GM18511 (cell line): ENCODE data around the gene ETV4.
A peak's percentile ranks its signal among the peaks of the same experiment; 100 is the strongest.
"Not testable (repeated sequence)": the region's sequence is repeated elsewhere in the genome, so short reads cannot be mapped to it uniquely, and the experiment has no call there.

Experiments
- ATAC-seq: cut with Tn5 transposase; IDR thresholded peaks from one replicate; pipeline ENCODE4 v1.9.1; 2021; ENCODE audit warnings: mild to moderate bottlenecking, moderate library complexity; ENCODE audit not compliant: unreplicated experiment

ETV4 gene

DNA sequence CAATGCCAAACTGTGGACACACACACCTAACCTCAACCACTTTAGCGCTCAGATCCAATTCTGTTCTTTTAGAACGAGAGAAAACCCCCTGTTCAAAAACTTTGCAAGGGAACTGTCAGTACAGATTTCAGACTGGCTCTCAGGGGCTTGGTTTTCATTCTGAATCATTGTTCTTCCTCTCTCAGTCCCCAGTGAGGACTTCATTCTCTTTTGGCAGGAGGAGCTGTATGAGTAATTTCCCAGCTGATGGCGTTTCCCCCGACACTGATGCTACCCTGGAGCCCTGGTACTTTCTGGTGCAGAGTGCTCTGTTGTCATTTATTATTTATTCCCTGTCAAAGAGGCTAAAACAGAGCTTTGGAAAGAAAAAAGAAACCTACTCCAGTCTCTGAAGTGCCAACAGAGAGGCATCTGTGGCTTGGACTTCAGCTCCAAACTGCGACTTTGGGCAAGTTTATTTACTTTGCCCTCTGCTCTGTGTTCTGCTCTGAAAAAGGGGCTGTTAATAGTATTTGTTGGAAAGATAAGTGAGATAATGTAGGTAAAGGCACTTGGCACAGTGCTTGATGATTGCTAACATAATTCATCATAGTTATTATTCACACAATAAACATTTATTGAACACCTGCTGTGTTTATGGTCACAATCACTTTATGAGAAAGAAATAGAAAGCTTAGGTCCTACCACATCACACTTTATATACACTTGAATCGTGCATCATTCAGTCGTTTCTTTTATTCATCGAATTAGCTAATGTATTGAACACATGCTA, 28.3 kb downstream of the ETV4 start:
- ATAC-seq = peak; percentile 65

DNA sequence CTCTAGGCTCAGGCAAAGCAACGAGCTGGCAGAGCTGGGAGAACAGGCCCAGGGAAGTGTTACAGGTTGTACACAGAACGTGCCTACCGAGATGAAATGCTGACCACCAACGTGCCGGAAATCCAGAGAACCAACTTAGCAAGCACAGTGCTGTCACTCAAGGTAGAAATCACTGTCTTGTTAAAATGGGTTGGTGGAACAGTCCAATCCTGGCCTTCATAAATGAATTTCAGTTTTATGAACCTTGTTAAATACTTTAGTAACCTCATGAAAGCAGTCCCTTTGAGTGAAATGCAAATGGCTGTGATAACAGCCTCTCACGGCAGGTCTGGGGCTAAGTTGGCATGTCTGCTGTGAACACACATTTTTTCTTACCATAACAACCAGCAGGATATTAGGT, 29.0 kb downstream of the ETV4 start:
- peak; percentile 6 for ATAC-seq

DNA sequence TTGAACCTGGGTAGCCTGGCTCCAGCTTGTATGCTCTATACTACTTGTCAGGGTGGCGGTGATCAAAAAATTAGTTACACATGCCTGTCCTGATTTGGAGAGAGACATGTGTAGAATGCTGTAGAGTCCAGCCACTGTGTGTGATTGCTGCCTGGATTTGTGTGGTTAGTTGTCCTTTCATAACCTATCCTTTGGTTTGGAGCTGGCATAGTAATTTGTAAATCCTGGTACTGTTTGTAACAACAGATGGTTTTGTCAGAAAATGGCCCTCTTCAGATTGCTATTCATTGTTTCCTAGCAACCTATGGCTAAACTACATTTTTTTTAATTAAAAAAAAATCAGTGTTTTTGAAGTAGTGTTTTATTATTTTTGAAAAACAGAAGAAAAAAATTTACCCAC, 30.5 kb downstream of the ETV4 start:
- ATAC-seq = no peak

DNA sequence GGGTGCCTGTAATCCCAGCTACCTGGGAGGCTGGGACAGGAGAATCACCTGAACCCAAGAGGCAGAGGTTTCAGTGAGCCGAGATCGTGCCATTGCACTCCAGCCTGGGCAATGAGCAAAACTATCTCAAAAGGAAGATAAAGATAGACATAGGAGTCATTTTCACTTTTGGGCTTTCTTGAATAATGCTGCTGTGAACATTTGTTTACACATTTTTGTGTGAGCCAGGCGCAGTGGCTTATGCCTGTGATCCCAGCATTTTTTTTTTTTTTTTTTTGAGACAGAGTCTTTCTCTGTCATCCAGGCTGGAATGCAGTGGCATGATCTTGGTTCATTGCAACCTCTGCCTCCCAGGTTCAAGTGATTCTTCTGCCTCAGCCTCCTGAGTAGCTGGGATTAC, 34.9 kb downstream of the ETV4 start:
- not testable (repeated sequence) for ATAC-seq

DNA sequence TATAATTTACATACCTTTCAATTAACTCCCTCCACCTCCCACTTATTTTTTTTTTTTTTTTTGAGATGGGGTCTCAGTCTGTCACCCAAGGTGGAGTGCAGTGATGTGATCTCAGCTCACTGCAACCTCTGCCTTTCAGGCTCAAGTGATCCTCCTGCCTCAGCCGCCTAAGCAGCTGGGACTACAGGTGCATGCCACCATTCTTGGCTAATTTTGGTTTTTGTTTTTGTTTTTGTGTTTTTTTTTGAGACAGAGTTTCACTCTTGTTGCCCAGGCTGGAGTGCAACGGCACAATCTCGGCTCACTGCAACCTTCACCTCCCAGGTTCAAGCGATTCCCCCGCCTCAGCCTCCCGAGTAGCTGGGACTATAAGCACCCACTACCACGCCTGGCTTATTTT, 36.7 kb downstream of the ETV4 start:
- not testable (repeated sequence) for ATAC-seq

DNA sequence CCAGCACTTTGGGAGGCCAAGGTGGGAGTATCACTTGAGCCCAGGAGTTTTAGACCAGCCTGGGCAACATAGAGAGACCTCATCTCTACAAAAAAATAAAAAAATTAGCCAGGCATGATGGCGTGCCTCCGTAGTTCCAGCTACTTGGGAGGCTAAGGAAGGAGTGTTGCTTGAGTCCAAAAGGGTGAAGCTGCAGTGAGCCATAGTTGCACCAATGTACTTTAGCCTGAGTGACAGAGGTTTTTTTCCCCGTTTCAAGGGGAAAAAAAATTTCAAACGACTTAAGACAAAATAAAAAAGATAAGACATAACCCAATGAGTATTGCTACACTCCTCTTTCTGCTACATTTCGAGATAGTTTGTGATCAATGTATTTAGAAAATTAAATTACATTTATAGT, 55.5 kb downstream of the ETV4 start:
- ATAC-seq = no peak

DNA sequence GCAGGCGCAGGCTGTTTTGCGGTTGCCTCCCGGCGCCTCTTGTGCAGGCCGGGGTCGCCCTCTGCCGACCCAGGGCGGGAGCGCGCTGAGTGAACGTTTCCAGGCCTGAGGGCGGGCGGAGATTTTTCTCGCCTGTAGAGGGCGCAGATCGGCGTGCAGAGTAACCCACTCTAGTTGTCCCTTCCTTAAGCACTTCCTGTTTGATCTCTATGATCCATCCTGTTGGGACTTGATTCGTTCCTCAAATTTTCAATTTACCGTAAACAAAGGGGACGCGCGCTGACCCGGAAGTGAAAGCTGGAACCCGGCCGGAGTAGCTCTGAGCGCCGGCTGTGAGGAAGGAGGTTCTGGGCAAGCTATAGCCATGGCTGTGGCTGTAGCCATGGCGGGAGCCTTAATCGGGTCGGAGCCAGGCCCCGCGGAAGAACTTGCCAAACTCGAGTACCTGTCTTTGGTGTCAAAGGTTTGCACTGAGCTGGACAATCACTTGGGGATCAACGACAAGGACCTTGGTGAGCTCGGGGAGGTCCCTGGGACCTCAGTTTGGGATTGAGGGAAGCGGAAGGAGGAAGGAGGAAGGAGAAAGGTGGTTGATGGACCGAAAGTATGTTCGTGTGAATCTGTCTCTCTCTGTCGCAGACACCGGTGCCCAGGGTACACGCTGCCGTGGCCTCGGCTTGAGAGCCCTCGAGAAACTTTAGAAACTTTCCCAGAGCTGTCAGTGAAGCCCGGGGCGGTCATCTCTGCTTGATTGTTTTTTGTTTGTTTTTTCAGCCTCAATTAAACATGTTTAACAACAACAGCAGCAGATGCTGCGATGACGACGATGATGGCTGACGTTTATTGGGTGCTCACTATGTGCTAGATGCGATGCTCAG, 62.2 kb downstream of the ETV4 start, which contains the start of gene DHX8:
TSS of gene DHX8 (plus strand) at position 302 of the 878 bp plus-strand sequence. CDS start at position 365, 63 bp downstream.
- peak; percentile 96 for ATAC-seq

DNA sequence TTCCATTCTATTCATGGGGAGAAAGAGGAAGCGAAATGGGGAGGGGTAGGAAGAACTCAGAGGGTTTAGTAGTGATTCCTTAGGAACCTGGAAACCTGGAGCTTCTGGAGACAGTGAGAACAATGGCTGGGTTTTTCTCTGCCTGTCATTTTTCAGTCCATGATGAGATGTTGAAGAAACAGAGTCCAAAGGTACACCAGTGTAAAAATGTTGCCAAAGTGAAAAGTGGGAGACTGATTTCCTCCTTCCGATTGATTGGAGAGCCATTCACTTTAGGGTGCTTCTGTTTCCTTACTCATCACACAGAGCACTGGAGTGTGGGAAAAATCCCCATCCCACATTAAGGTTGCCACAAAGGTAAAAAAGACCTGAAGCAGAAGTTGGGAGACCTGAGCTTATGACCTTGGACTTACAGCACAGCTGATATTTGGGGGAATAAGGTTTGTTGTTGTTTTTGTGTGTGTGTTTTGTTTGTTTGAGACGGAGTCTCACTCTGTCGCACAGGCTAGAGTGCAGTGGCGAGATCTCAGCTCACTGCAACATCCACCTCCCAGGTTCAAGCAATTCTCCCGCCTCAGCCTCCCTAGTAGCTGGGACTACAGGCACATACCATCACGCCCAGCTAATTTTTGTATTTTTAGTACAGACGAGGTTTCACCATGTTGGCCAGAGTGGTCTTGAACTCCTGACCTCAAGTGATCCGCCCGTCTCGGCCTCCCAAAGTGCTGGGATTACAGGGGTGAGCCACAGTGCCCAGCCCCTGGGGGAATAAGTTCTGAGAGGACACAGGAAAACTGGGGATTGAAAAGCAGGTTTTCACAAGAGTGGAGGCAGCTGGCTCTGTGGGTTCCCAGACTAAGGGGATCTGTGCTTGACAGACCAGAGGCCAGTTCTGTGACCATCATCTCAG, 63.8 kb downstream of the ETV4 start:
- ATAC-seq = no peak

DNA sequence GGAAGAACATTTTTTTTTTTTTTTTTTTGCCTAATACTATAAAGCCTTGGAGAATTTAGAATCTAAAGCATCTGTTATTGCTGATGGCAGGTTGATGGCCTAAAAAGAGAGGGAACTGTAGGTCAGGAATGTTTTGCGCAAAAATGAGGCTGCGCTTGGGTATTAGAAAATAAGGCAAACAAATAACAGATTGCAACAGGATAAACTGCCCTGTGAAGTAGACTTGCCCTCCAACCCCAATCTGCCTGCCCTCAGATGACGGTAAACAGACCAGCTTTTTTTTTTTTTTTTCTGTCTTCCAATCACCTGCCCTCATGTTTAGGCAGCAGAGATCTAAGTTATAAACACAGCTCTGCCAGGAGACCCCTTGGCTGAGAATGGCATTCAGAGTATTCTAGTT, 66.2 kb downstream of the ETV4 start:
- ATAC-seq = no peak
